Measurements from ENCODE around the gene PPP2CA.

Gene PPP2CA

GRCh38 chr5:134242146-134242545 is 16.3 kb upstream of the PPP2CA start:
- DNase-seq (ENCODE audit: extremely low read depth, insufficient read length): no peak

GRCh38 chr5:134240421-134240962 is 14.6 kb upstream of the PPP2CA start:
- TF ChIP-seq CTCF (IDR thresholded peaks at IDR 0.05; ENCODE audit: insufficient read depth, low read length, poor library complexity, severe bottlenecking): no peak
- no peak overlapping the region for H3K4me3 ChIP-seq (replicated peaks; ENCODE audit: low read depth, low read length)
- no peaks in the 10 kb centered on the region for H3K36me3 ChIP-seq (ENCODE audit: control insufficient read depth, insufficient read depth, low read length)
- no peaks in the 10 kb centered on the region for H3K27me3 ChIP-seq (replicated peaks; ENCODE audit: control insufficient read depth, insufficient read depth, low read length)
- DNase-seq (ENCODE audit: extremely low read depth, insufficient read length): no peak

More at GRCh38 chr5:134242146-134242545, 16.3 kb upstream of the PPP2CA start:
- H3K4me3 ChIP-seq (replicated peaks; ENCODE audit: low read depth, low read length): no peak overlapping the region
- H3K36me3 ChIP-seq (ENCODE audit: control insufficient read depth, insufficient read depth, low read length): no peaks in the 10 kb centered on the region
- no peak for TF ChIP-seq CTCF (IDR thresholded peaks at IDR 0.05; ENCODE audit: insufficient read depth, low read length, poor library complexity, severe bottlenecking)
- no peaks in the 10 kb centered on the region for H3K27me3 ChIP-seq (replicated peaks; ENCODE audit: control insufficient read depth, insufficient read depth, low read length)

- TF ChIP-seq CTCF (IDR thresholded peaks at IDR 0.05; ENCODE audit: insufficient read depth, low read length, poor library complexity, severe bottlenecking): no peak
- Histone ChIP-seq H3K27me3 (replicated peaks; ENCODE audit: control insufficient read depth, insufficient read depth, low read length) (no peaks in the 10 kb centered on the region), H3K36me3 (ENCODE audit: control insufficient read depth, insufficient read depth, low read length) (no peaks in the 10 kb centered on the region), H3K4me3 (replicated peaks; ENCODE audit: low read depth, low read length) (no peak overlapping the region)
- no peak for DNase-seq (ENCODE audit: extremely low read depth, insufficient read length)
Measured at GRCh38 chr5:134236820-134237219, 10.9 kb upstream of the PPP2CA start.

GRCh38 chr5:134236318-134236717 is 10.4 kb upstream of the PPP2CA start:
- no peak for DNase-seq (ENCODE audit: extremely low read depth, insufficient read length)
- H3K36me3 ChIP-seq (ENCODE audit: control insufficient read depth, insufficient read depth, low read length): no peaks in the 10 kb centered on the region
- H3K27me3 ChIP-seq (replicated peaks; ENCODE audit: control insufficient read depth, insufficient read depth, low read length): no peaks in the 10 kb centered on the region
- H3K4me3 ChIP-seq (replicated peaks; ENCODE audit: low read depth, low read length): no peak overlapping the region
- no peak for TF ChIP-seq CTCF (IDR thresholded peaks at IDR 0.05; ENCODE audit: insufficient read depth, low read length, poor library complexity, severe bottlenecking)

GRCh38 chr5:134228624-134229023 is 2.8 kb upstream of the PPP2CA start:
- DNase-seq (ENCODE audit: extremely low read depth, insufficient read length): no peak
- H3K4me3 ChIP-seq (replicated peaks; ENCODE audit: low read depth, low read length): no peak overlapping the region
- no peaks in the 10 kb centered on the region for H3K36me3 ChIP-seq (ENCODE audit: control insufficient read depth, insufficient read depth, low read length)
- no peaks in the 10 kb centered on the region for H3K27me3 ChIP-seq (replicated peaks; ENCODE audit: control insufficient read depth, insufficient read depth, low read length)
- TF ChIP-seq CTCF (IDR thresholded peaks at IDR 0.05; ENCODE audit: insufficient read depth, low read length, poor library complexity, severe bottlenecking): no peak

GRCh38 chr5:134227776-134228175 is 1.9 kb upstream of the PPP2CA start:
- no peak for DNase-seq (ENCODE audit: extremely low read depth, insufficient read length)
- no peaks in the 10 kb centered on the region for H3K27me3 ChIP-seq (replicated peaks; ENCODE audit: control insufficient read depth, insufficient read depth, low read length)
- H3K36me3 ChIP-seq (ENCODE audit: control insufficient read depth, insufficient read depth, low read length): no peaks in the 10 kb centered on the region
- no peak overlapping the region for H3K4me3 ChIP-seq (replicated peaks; ENCODE audit: low read depth, low read length)
- no peak for TF ChIP-seq CTCF (IDR thresholded peaks at IDR 0.05; ENCODE audit: insufficient read depth, low read length, poor library complexity, severe bottlenecking)

Data from GM06990 (cell line).